RWPE1 (cell line): ENCODE data around the gene TENM4.

ENCODE experiments used
- CTCF ChIA-PET: fragments of 350-600 bp; sonication (Branson Sonifier 250); formaldehyde crosslinking; extraction: SDS; loops from one replicate; lab custom pipeline; 2021; lab: Yijun Ruan, JAX
- POLR2A ChIA-PET: fragments of 400-600 bp; formaldehyde crosslinking; extraction: SDS; loops from one replicate; lab custom pipeline; 2020; ENCODE audit warnings: antibody characterized with exemption; ENCODE audit not compliant: low non-redundant PET; lab: Yijun Ruan, JAX
- DNase-seq: peaks from one replicate; pipeline ENCODE4 v3.0.0; 2012; ENCODE audit warnings: low spot score
- H3K27ac ChIP-seq: fragments of 450-650 bp; 2 replicates; pipeline ENCODE4 v1.5.1; 2017
- CTCF ChIP-seq: fragments of 450-650 bp; conservative IDR thresholded peaks from 2 replicates; pipeline ENCODE4 v1.5.1; 2017; ENCODE audit warnings: low read depth, mild to moderate bottlenecking

Gene TENM4

GRCh38 chr11:79363256-79363655 lies 77.6 kb downstream of the TENM4 start:
- POLR2A ChIA-PET: no interaction called here
- no peak for TF ChIP-seq CTCF
- CTCF ChIA-PET: interaction anchor here (1.1 kb wide), 1 partner anchor 38 kb away, joined by 3 read pairs; no protein-coding TSS in a partner anchor

DNA sequence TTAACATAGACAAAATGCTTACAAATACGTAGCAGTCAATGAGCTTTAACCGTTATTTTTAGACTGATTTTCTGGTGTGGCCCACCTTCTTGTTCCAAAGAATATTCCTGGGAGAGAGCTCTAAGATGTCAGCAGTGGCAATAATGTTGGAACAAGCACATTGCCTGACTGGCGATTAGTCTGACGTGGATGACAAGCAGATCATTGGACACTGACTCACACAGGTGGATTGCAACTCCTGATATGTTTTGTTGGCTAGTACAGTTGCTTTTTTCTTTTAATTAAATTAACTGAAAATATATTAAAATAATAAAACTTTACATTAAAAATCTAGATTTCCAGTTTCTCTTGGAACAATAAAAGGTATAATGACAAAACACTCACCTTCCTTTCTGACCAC lies 78.0 kb downstream of the TENM4 start:
- CTCF ChIA-PET: no interaction called here

More at GRCh38 chr11:79363256-79363655, 77.6 kb downstream of the TENM4 start:
- peak; percentile 42 for DNase-seq
- no peak overlapping the region for H3K27ac ChIP-seq

GRCh38 chr11:79362206-79362757 lies 78.5 kb downstream of the TENM4 start:
- no peak for TF ChIP-seq CTCF

More for the DNA sequence above, 78.0 kb downstream of the TENM4 start:
- no peak overlapping the region for H3K27ac ChIP-seq
- POLR2A ChIA-PET: no interaction called here
- peak; percentile 31 for DNase-seq
- no peak for TF ChIP-seq CTCF

DNA sequence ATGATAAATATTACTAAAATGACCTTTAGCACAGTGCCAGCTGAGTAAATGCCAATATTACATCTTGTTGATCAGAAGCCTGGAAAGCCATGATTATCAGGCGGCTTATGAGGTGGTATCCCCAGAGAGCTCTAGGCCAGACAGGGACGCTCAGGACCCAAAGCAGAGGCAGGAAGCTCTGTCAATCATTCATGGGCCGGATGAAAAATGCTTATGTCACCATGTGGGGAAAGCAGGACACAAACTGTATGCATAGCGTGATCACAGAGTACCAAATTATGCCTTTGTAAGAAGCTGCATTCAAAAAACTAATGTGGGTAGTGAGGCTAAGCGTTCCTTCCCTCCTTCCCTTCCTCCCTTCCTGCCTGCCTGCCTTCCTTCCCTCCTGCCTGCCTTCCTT lies 82.6 kb downstream of the TENM4 start:
- ChIA-PET POLR2A (no interaction called here), CTCF (interaction anchor here (0.6 to 0.7 kb wide), 5 partner anchors 15 to 209 kb away, joined by 3 to 5 read pairs (median 4); no protein-coding TSS in a partner anchor)
- TF ChIP-seq CTCF: no peak
- no peak overlapping the region for H3K27ac ChIP-seq
- no peak for DNase-seq

More at GRCh38 chr11:79362206-79362757, 78.5 kb downstream of the TENM4 start:
- H3K27ac ChIP-seq: no peak overlapping the region
- CTCF ChIA-PET: no interaction called here
- POLR2A ChIA-PET: no interaction called here
- no peak for DNase-seq

- H3K27ac ChIP-seq: no peak overlapping the region
- DNase-seq: no peak
- no peak for TF ChIP-seq CTCF
- ChIA-PET CTCF (no interaction called here), POLR2A (no interaction called here)
Measured at GRCh38 chr11:79353706-79354105, 87.1 kb downstream of the TENM4 start.

DNA sequence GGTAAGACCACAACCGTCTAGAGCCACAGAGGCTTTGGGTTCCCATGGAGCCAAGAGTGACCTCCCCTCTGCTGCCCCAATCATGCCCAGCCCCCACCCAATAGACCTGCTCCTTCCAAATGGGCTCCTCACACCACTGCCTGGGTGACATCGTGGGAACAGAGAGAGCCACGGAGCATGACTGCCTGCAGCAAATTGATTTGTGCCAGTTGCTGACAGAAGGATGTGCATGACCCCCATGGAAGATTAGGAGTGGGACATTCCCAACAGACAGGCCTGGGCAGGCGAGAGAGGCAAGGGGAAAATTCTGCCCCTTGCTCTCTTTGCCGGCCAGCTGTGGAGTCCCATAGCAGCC lies 88.5 kb downstream of the TENM4 start:
- POLR2A ChIA-PET: no interaction called here
- TF ChIP-seq CTCF: no peak

More for the DNA sequence above, 88.5 kb downstream of the TENM4 start:
- no peak overlapping the region for H3K27ac ChIP-seq
- CTCF ChIA-PET: no interaction called here
- no peak for DNase-seq
